Stimulated activated CD8-positive, alpha-beta memory T cell treated with anti-CD3 and anti-CD28 coated beads, Interleukin-4, amount 100 ng/mL, for 1 hour (primary cell): ENCODE measurements around the gene YIF1B.
A peak's percentile ranks its signal among the peaks of the same experiment; 100 is the strongest.
"Not testable (repeated sequence)": the region's sequence is repeated elsewhere in the genome, so short reads cannot be mapped to it uniquely, and the experiment has no call there.

Experiments used
- DNase-seq, 2 donors: peaks; one replicate each; pipeline ENCODE4 v3.0.0-alpha.2; 2020; ENCODE audit warnings: low read depth in 2 of 2, low spot score in 1 of 2

The YIF1B gene, protein sequence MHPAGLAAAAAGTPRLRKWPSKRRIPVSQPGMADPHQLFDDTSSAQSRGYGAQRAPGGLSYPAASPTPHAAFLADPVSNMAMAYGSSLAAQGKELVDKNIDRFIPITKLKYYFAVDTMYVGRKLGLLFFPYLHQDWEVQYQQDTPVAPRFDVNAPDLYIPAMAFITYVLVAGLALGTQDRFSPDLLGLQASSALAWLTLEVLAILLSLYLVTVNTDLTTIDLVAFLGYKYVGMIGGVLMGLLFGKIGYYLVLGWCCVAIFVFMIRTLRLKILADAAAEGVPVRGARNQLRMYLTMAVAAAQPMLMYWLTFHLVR

DNA sequence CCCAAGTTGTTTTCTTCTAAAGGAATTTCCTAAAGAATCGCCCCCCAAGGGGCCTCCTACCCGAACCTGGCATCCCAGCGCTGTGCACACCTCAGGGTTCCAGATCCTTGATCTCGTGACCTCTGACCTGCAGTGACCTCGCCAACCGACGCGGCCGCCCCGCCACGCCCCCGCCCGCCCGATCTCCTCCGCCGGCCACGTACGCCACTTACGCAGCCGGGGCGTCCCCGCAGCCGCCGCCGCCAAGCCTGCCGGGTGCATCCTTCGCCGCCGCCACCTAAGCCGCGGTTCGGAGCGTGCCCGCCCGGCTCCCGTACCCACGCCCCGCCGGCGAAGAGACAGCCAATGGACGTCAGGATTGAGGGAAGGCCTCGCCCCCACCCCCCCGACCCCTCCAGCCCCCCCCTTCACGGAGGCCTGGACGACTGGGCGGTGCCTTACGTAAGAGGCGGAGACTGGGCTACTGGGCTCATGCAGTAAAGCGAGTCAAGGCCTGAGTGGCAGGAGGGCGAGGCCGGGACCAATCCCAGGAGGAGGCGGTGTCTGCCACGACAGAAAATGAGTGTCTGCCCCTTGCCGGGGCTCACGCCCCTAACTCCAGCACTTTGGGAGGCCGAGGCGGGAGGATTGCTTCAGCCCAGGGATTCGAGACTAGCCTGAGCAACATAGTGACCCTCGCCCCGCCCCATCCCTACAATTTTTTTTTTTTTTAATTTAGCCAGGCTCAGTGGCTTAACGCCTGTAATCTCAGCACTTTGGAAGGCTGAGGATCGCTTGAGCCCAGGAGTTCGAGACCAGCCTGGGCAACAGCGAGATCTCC, at the start of gene YIF1B:
Gene YIF1B, minus strand, starts transcription at position 291 of the 820 bp plus-strand sequence. Its CDS starts 30 bp downstream, at position 261.
- DNase-seq = peak; percentile 79 to 86

DNA sequence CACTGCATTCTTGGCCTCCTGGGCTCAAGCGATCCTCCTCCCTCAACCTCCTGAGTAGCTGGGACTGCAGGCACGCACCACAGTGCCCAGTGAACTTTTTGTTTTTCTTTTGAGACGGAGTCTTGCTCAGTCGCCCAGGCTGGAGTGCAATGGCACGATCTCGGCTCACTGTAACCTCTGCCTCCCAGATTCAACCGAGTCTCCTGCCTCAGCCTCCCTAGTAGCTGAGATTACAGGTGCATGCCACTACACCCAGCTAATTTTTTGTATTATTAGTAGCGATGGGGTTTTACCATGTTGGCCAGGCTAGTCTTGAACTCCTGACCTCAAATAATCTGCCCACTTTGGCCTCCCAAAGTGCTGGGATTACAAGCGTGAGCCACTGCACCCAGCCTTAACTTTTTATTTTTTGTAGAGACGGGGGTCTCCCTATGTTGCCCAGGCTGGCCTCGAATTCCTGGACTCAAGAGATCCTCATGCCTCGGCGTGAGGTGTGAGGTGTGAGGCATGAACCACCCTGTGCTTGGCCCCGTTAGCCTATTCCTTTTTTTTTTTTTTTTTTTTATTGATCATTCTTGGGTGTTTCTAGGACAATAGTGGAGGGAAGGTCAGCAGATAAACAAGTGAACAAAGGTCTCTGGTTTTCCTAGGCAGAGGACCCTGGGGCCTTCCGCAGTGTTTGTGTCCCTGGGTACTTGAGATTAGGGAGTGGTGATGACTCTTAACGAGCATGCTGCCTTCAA, 47.4 kb upstream of the YIF1B start:
- not testable (repeated sequence) for DNase-seq

DNA sequence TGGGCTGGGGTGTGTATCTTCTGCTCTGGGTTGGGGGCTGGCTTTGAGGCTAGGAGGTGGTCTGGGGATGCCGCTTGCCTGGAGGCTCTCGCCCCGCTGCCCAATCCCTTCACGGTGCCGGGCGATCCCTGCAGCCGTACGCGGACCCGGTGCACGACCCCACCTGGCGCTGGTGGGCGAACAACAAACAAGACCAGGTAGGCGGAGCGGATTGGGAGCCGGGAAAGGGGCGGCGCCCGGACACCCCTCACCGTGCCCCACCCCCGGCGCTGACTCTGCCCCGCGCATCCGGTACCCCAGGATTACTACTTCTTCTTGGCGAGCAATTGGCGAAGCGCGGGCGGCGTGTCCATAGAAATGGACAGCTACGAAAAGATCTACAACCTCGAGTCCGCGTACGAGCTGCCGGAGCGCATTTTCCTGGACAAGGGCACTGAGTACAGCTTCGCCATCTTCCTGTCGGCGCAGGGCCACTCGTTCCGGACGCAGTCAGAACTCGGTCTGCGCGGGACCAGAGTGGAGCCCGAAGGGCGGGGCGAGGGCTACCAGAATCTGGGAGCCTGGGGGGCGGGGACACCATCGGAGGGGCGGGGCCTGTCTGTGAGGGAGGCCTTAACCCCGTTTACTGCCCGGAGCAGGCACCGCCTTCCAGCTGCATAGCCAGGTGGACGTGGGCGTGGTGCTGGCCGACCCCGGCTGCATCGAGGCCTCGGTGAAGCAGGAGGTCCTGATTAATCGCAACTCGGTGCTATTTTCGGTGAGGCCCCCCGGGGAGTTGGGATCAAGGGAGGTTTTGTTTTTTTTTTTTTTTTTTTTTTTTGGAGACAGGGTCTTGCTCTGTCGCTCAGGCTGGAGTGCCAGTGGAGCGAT, 46.6 kb upstream of the YIF1B start:
- DNase-seq = peak; percentile 22 to 51

DNA sequence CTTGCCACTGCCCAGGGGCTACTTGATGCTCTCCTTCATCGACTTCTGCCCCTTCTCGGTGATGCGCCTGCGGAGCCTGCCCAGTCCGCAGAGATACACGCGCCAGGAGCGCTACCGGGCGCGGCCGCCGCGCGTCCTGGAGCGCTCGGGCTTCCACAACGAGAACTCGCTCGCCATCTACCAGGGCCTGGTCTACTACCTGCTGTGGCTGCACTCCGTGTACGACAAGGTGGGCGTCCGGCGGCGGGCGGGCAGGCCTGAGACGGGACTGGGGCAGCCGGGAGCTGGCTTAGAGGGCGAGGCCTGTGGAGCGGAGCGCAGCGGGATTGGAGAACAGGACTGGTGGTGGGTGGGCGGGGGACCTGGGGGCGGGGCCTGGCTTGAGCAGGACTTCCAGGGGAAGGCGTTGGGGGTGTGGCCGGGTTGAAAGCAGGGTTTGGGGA, 45.9 kb upstream of the YIF1B start:
- DNase-seq = peak in 1 of 2 donors; percentile 17

DNA sequence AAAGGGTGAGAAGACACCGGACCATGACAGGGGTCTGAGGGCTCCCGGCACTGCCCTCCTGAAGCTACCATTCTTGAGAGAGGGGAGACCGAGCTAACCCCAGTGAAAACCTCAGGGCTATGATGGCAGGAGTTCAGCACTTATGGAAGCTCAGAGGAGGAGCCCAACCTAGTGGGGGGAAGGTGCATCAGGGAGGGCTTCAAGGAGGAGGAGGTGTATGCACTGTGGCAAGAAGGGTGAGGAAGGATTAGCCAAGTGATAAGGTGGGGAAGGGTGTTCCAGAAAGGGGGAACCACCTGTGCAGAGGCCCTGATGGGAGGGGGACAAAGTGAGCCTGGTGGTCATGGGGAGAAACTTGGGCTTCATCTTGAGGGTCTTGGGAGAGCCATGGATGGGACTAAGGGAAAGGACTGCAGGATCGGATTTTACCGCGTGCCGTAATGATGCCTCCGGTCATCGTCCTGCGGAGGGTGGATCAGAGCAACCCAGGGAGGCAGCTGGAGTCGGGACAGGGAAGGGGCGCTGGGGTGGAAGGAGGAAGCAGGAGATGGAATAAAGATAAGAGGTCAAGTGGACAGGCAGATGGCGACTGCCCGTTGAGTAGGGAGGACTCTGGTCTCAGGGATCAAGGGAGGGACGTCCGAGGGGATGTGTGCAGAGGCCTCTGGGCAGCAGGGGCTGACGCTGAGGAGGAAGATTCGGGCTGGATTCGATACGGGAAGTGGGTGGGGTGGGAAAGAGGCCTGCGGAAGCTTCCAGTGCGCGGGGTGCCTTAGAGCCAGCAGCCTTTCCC, 45.3 kb upstream of the YIF1B start:
- no peak for DNase-seq

DNA sequence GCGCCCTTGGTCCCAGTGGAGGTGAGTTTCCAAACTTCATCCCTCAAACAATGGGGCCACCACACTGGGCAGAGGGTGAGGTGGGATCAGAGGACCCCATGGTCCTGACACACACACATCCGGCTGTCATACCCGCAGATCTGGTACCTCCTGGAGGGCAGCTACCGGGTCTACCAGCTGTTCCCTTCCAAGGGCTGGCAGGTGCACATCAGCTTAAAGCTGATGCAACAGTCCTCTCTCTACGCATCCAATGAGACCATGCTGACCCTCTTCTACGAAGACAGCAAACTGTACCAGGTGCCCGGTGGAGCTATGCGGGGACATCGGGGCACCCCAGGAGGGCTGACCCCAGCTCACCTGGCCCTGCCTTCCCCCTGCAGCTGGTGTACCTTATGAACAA, 44.6 kb upstream of the YIF1B start:
- no peak for DNase-seq

DNA sequence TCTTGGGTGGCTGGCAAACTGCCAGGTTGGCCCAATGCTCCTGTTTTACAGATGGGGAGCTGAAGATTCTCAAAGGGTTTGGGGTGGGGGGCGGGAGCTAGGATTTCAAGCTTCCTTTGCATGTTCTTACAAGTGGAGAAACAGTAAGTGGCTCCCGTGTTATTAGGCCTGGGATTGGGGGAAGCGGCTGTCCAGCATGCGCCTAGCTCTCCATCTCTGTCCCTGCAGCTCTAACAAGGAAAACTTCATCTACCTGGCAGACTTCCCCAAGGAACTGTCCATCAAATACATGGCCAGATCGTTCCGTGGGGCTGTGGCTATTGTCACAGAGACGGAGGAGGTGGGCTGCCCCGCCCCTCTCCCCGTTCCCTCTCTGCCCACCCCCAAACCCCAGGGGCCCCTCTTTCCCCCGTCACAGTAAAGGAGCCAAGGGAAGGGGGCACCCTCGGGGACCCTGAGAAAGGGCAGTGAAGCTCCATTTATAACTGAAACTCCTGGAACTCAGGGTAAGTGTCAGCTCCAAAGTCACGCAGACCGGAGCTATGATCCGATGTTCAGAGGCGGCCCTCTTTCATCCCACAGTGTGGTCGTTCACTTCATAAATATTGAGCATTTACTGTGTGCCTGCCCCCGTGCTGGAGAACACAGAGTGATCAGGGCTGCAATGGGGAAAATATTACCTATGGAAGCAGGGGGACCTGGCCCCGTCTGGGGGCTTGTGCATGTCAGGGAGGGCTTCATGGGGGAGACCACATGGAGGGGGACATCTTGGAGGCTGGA, 43.7 kb upstream of the YIF1B start:
- no peak for DNase-seq

DNA sequence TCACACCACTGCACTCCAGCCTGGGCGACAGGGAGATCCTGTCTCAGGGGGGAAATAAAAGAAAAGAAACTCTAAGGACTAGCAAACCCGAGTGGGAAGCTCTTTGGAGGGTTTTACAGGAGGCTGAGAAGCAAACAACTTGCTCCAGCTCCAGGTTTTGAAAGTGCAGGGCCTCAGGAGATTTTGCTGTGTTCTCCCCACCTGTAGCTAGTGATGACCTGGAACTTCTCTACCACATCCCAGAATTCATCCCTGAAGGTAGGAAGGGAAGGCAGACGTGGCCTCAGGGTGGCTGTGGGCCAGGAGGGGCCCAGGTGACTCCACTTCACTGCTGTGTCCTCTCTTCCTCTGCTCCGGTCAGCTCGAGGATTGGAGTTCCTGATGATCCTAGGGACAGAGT, 42.3 kb upstream of the YIF1B start:
- no peak for DNase-seq

DNA sequence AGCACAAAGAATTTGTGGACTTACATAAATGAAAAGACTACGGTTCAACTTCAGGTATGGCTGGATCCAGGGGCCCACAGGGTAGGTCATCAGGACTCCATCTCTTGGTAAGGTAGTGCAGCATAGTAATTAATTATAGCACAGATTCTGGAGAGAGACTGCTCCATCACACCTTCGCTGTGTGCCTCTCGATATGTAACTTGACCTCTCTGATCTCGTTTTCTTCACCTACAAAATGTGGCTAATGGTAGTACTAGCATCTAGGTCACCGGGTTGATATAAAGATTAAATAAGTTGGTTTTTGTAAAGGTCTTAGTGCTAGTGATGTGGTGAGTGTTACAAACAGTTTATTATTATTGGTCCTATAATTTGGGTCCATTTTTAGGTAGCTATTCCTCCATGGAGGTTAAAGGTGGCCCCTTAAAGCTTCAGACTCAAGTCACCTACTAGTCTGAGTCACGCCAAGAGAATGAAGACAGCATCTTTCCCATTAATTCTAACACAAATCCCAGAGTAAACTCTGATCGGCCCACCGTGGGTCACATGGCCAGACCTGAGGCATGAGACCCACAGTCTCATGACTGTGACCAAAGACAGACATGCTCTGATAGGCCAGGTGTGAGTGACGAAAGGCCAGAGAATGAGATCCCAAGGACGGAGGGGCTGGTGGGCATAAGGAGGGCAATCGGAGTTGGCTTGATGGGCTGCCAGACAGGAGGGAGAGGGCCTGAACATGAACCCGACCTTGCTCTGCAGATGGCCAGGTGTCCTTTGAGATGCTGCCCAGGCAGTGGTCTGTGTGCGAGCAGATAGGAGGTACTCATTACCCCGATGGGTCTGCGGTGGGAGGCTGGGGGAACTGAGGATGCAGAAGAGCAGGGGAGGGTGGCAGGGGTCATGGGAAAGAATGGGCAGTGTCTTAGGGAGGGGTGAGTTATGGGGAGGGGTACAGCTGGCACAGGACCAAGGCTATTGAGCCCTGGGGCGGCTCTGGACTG, 40.3 kb upstream of the YIF1B start:
- no peak for DNase-seq

DNA sequence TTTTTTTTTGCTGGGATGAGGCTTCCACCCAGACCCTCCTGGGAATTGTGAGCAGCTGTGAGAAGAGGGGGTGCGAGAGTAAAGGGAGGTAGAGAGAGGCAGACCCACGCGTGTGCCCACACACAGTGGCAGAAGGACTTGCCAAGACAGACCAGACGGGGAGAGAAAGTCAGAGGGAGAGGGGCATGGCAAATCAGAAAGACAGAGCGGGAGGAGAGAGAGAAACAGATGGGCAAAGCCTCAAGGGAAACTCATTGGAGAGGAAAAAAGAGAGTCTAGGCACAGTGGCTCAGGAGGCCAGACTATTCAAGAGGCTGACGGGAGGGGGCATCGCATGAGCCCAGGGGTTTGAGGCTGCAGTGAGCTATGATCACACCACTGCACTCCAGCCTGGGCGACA, 36.9 kb upstream of the YIF1B start:
- DNase-seq = no peak

DNA sequence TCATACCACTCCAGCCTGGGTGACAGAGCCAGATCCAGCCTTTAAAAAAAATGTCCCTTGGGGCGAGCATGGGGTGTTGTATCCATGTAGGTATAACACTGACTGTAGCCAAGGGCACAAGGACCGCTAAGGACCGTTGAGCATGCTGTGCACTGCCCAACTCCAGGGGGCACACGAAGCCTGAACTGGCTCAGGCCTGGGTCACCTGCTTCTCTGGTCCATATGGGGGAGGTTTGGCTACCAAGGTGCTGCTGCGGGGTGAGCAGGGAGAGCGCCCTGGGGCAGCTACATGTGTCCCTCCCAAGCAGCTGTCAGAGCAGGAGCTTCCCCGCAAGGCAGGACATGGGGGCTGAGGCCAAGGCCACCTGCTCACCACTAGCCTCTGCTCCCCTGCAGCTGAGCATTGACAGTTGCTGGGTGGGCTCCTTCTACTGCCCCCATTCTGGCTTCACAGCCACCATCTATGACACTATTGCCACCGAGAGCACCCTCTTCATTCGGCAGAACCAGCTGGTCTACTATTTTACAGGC, 36.2 kb upstream of the YIF1B start:
- DNase-seq = no peak

DNA sequence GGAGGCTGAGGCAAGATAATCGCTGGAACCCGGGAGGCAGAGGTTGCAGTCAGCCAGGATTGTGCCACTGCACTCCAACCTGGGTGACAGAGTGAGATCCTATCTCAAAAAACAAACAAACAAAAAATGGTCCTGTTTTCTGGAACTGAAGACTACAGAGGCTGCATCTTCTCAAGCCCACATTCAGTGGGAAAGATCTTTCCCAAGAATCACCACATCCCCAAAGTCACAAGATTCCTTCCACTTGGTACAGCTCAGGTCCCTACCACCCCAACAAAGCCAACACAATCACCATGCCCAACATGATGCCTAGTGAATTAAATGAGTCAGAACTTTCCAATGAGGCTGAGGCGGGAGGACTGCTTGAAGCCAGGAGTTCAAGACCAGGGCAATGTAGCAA, 35.1 kb upstream of the YIF1B start:
- no peak for DNase-seq

DNA sequence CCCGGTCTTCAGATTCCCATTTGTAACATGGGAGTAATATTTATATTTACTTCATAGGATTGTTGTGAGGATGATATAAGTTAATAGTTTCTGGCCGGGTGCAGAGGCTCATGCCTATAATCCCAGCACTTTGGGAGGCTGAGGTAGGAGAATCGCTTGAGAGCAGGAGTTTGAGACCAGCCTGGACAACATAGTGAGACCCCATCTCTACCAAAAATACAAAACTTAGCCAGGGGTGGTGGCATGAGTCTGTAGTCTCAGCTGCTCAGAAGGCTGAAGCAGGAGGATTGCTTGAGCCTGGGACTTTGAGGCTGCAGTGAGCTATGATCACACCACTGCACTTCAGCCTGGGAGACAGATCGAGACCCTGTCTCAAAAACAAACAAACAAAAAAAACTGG, 31.1 kb upstream of the YIF1B start:
- no peak for DNase-seq

DNA sequence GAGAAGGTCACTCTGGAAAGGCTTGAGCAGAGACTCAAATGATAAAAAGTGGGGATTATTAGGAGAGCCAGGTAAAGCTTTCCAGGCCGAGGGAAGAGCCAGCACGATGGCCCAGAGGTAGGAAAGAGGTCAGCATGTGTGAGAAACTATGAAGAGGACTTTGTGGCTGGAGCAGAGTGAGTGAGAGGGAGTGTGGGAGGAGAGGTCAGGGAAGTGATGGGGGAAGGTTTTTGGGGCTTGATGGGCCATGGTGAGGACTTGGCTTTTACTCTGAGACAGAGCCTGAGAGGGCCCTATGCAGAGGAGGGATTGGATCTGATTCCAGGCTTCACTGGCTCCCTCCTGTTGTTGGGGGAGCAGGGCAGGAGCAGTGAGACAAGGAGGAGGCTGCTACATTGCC, 25.2 kb upstream of the YIF1B start:
- no peak for DNase-seq

DNA sequence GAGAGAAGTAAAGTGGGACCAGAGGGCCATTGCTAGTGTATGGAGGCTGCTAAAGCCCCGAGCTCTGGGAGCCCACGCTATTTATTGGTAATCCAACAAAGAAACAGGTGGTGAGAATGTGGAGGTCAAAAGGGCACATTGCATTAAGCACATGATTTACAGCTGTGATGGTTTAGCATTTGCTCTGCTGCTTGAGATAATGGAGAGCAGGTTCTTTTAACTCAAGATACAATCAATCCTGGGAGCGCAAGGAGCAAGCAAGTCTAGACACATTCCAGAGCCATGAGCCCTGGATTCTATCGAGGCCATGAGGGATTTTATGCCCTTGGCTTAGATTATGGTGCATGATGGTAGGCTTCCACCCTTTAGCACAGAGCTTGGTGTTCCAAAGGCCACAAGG, 23.3 kb upstream of the YIF1B start:
- not testable (repeated sequence) for DNase-seq

DNA sequence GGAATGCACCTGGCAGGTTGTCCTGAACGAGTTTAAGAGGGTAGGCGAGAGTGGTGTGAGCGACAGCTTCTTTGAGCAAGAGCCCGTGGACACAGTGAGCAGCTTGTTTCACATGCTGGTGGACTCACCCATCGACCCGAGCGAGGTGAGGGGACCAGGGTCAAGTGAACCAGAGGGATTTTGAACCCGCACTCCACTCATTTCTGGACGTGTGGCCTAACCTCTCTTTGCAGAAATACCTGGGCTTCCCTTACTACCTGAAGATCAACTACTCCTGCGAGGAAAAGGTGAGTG, 21.6 kb upstream of the YIF1B start:
- no peak for DNase-seq

DNA sequence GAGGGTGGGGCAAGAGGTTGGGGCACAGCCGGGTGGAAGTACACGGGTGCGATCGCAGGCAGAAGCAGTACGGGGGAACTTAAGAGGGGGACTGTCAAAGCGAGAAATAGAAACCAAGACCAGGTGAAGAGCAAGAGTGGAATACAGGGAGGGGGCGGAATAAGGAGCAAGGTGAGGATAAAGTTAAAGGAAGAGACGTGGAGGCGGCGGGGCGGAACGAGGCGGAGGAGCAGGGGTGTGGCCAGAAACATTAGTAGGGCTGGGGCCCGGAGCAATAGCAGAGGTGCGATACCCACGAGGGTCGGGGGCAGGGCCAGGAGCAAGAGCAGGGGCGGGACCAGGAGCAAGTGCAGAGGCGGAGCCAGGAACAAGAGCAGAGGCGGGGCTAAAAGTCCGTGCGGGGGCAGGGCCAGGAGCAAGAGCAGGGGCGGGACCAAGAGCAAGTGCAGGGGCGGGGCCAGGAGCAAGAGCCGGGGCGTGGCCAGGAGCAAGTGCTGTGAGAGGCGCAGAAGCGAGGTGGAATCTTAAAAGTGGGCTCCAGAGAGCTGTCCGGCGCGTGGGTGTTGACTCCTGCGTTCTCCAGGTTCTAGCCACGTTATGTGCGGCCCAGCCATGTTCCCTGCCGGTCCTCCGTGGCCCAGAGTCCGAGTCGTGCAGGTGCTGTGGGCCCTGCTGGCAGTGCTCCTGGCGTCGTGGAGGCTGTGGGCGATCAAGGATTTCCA, 21.1 kb upstream of the YIF1B start:
- DNase-seq = peak; percentile 89 to 92
